Measurements from ENCODE around the gene RFC4.
"Not testable (repeated sequence)": the region's sequence is repeated elsewhere in the genome, so short reads cannot be mapped to it uniquely, and the experiment has no call there.

Gene RFC4

GRCh38 chr3:186815435-186815834 is 9.2 kb upstream of the RFC4 start:
- no peak for DNase-seq (ENCODE audit: low read depth)
- TF ChIP-seq CTCF (IDR thresholded peaks at IDR 0.05; ENCODE audit: low read depth, low read length, missing control alignments) = no peak
- no peak overlapping the region for H3K4me3 ChIP-seq (ENCODE audit: low read depth, low read length)

- no peak for TF ChIP-seq CTCF (IDR thresholded peaks at IDR 0.05; ENCODE audit: low read depth, low read length, missing control alignments)
- no peak for DNase-seq (ENCODE audit: low read depth)
- H3K4me3 ChIP-seq (ENCODE audit: low read depth, low read length) = no peak overlapping the region
Measured at GRCh38 chr3:186814100-186814499, 7.8 kb upstream of the RFC4 start.

- H3K4me3 ChIP-seq (ENCODE audit: low read depth, low read length); DNase-seq (ENCODE audit: low read depth): not testable (repeated sequence)
Measured at GRCh38 chr3:186811313-186811712, 5.0 kb upstream of the RFC4 start.

- DNase-seq (ENCODE audit: low read depth) = no peak
- TF ChIP-seq CTCF (IDR thresholded peaks at IDR 0.05; ENCODE audit: low read depth, low read length, missing control alignments) = no peak
- no peak overlapping the region for H3K4me3 ChIP-seq (ENCODE audit: low read depth, low read length)
Measured at GRCh38 chr3:186810336-186810996, 4.2 kb upstream of the RFC4 start.

GRCh38 chr3:186807231-186807630 is 949 bp upstream of the RFC4 start:
- no peak for DNase-seq (ENCODE audit: low read depth)
- peak overlapping the region; percentile 88 for H3K4me3 ChIP-seq (ENCODE audit: low read depth, low read length)
- no peak for TF ChIP-seq CTCF (IDR thresholded peaks at IDR 0.05; ENCODE audit: low read depth, low read length, missing control alignments)

- not testable (repeated sequence) for H3K4me3 ChIP-seq (ENCODE audit: low read depth, low read length); DNase-seq (ENCODE audit: low read depth)
Measured at GRCh38 chr3:186803447-186803846, 2.8 kb downstream of the RFC4 start.

GRCh38 chr3:186802701-186803100 is 3.6 kb downstream of the RFC4 start:
- DNase-seq (ENCODE audit: low read depth) = no peak
- no peak for TF ChIP-seq CTCF (IDR thresholded peaks at IDR 0.05; ENCODE audit: low read depth, low read length, missing control alignments)
- no peak overlapping the region for H3K4me3 ChIP-seq (ENCODE audit: low read depth, low read length)

GRCh38 chr3:186800285-186800684 is 6.0 kb downstream of the RFC4 start:
- TF ChIP-seq CTCF (IDR thresholded peaks at IDR 0.05; ENCODE audit: low read depth, low read length, missing control alignments) = no peak
- no peak overlapping the region for H3K4me3 ChIP-seq (ENCODE audit: low read depth, low read length)
- no peak for DNase-seq (ENCODE audit: low read depth)

Measured in GM12864 (cell line).